ENCODE results near the gene LGALS13. TPM values are rescaled to one million over a fixed set of nuclear protein-coding genes. Genes with fewer than 3 reads are reported as not detected.
A peak's percentile ranks its signal among the peaks of the same experiment; 100 is the strongest.

LGALS13 gene
- not detected in 2 replicates for total RNA-seq

GRCh38 chr19:39602224-39602623 lies at the start of gene LGALS13:
Gene LGALS13 (plus strand): TSS chr19:39602524. CDS start chr19:39602569, 45 bp downstream.
- no peak for DNase-seq (ENCODE audit: low spot score)
- H3K9me3 Mint-ChIP-seq: peaks cover 12% of the 10 kb centered on the region
- H3K36me3 Mint-ChIP-seq (ENCODE audit: low read depth): no peaks in the 10 kb centered on the region
- intact Hi-C loops (cut with micrococcal nuclease): no loop called here
- H3K27ac Mint-ChIP-seq: no peak within 1 kb of the TSS
- H3K4me3 Mint-ChIP-seq: no peak within 1 kb of the TSS
- H3K27me3 Mint-ChIP-seq (ENCODE audit: insufficient read depth): peaks cover 5% of the 10 kb centered on the region
- no peaks in the 10 kb centered on the region for H3K4me1 Mint-ChIP-seq (ENCODE audit: low read depth)

- H3K27me3 Mint-ChIP-seq (ENCODE audit: insufficient read depth): no peaks in the 10 kb centered on the region
- H3K9me3 Mint-ChIP-seq: no peaks in the 10 kb centered on the region
- no peak for DNase-seq (ENCODE audit: low spot score)
- intact Hi-C loops (cut with micrococcal nuclease): loop anchor here (5.0 kb wide), 1 partner anchor 289 kb away; no protein-coding TSS in a partner anchor
- no peaks in the 10 kb centered on the region for H3K36me3 Mint-ChIP-seq (ENCODE audit: low read depth)
- H3K4me1 Mint-ChIP-seq (ENCODE audit: low read depth): peaks cover 24% of the 10 kb centered on the region
- H3K4me3 Mint-ChIP-seq: no peak overlapping the region
- no peak overlapping the region for H3K27ac Mint-ChIP-seq
Observed at GRCh38 chr19:39553082-39553652, 49.2 kb upstream of the LGALS13 start.

GRCh38 chr19:39554701-39555311 lies 47.5 kb upstream of the LGALS13 start:
- no peaks in the 10 kb centered on the region for H3K36me3 Mint-ChIP-seq (ENCODE audit: low read depth)
- no peak overlapping the region for H3K4me3 Mint-ChIP-seq
- peaks cover 37% of the 10 kb centered on the region for H3K4me1 Mint-ChIP-seq (ENCODE audit: low read depth)
- no peaks in the 10 kb centered on the region for H3K9me3 Mint-ChIP-seq
- intact Hi-C loops (cut with micrococcal nuclease): loop anchor here (5.0 kb wide), 1 partner anchor 287 kb away; no protein-coding TSS in a partner anchor
- DNase-seq (ENCODE audit: low spot score): no peak
- H3K27ac Mint-ChIP-seq: no peak overlapping the region
- no peaks in the 10 kb centered on the region for H3K27me3 Mint-ChIP-seq (ENCODE audit: insufficient read depth)

DNA sequence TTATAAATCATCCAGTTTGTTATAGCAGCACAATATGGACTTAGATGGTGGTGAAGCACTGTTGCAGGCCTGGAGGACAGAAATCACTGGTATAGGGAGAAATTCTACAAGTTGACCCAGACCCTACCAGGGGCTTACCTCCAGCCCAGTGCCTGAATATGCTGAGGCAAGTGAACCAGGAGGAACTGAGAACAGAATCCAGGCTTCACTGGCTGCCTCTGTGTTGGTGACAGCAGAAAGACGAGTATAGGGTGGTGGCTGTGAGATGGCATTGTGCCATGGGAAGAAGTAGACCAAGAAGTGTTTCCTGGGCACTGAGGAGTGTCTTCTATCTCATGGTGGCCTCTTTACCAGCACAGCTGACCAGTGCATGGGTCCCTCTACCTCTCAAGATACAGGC lies 46.4 kb upstream of the LGALS13 start:
- no peaks in the 10 kb centered on the region for H3K36me3 Mint-ChIP-seq (ENCODE audit: low read depth)
- no peaks in the 10 kb centered on the region for H3K9me3 Mint-ChIP-seq
- no peak for DNase-seq (ENCODE audit: low spot score)
- intact Hi-C loops (cut with micrococcal nuclease): no loop called here
- H3K4me1 Mint-ChIP-seq (ENCODE audit: low read depth): peaks cover 37% of the 10 kb centered on the region
- no peaks in the 10 kb centered on the region for H3K27me3 Mint-ChIP-seq (ENCODE audit: insufficient read depth)
- H3K27ac Mint-ChIP-seq: no peak overlapping the region
- no peak overlapping the region for H3K4me3 Mint-ChIP-seq

DNA sequence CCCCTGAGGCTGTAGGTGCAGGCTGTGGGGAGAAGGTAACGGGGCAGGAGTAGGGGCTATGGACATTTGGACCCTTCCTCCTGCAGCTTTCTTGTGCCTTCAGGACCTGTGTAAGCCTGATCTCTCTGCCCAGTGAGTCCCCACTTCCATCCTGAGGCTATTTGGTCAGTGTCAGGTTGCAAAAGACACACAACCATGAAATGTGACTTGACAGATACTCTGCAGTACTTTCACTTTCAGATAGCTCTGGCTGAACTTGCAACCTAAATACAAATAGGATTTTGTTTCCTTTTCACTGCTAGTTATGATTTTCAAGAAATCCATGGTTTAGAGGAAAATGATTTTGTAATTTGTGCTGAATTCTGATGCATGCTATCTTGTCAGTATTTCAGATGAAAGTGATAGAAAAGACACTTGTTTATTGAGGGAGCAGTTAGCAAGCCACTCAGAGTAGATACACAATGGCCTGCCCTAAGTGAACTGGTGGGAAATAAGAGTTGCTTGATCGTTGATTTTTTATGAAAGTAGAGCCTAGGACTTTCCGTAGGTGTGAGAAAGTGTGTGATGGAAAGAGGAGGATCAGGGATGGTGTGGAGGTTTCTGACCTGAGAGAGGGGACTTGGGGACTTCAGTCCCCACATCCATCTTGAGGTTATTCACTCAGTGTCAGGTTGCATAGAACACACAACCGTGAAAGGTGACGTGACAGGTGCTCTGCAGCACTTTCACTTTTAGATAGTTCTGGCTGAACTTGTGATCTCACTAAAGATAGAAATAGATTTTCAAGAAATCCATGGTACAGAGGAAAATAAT lies 44.3 kb upstream of the LGALS13 start:
- H3K9me3 Mint-ChIP-seq: no peaks in the 10 kb centered on the region
- intact Hi-C loops (cut with micrococcal nuclease): no loop called here
- H3K36me3 Mint-ChIP-seq (ENCODE audit: low read depth): no peaks in the 10 kb centered on the region
- H3K4me1 Mint-ChIP-seq (ENCODE audit: low read depth): peaks cover 26% of the 10 kb centered on the region
- peak overlapping the region; percentile 41 for H3K4me3 Mint-ChIP-seq
- no peak for DNase-seq (ENCODE audit: low spot score)
- no peaks in the 10 kb centered on the region for H3K27me3 Mint-ChIP-seq (ENCODE audit: insufficient read depth)
- H3K27ac Mint-ChIP-seq: peak overlapping the region; percentile 35

DNA sequence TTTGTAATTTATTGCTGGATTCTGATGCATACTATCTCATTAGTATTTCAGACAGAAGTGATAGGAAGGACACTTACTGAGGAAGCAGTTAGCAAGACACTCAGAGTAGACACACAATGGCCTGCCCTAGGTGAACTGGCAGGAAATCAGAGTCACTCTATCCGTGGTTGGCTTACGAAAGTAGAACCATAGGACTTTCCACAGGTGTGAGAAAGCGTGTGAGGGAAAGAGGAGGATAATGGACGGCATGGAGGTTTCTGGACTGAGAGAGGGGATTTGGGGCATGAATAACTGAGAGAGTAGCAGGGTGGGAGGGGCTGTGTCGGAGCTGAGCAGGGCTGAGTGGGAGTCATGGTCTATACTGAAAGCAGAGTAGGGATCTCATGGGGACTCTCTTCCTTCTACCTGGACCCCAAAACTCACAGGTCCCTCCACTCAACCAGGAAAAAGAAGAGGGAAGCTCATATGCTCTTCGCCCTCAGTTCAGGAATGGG lies 43.7 kb upstream of the LGALS13 start:
- no peaks in the 10 kb centered on the region for H3K9me3 Mint-ChIP-seq
- H3K36me3 Mint-ChIP-seq (ENCODE audit: low read depth): no peaks in the 10 kb centered on the region
- H3K4me3 Mint-ChIP-seq: peak overlapping the region; percentile 41
- H3K27ac Mint-ChIP-seq: peak overlapping the region; percentile 66
- no peak for DNase-seq (ENCODE audit: low spot score)
- H3K27me3 Mint-ChIP-seq (ENCODE audit: insufficient read depth): no peaks in the 10 kb centered on the region
- intact Hi-C loops (cut with micrococcal nuclease): no loop called here
- peaks cover 26% of the 10 kb centered on the region for H3K4me1 Mint-ChIP-seq (ENCODE audit: low read depth)

GRCh38 chr19:39563408-39563807 lies 38.9 kb upstream of the LGALS13 start:
- peaks cover 11% of the 10 kb centered on the region for H3K4me1 Mint-ChIP-seq (ENCODE audit: low read depth)
- intact Hi-C loops (cut with micrococcal nuclease): no loop called here
- H3K4me3 Mint-ChIP-seq: no peak overlapping the region
- H3K27ac Mint-ChIP-seq: no peak overlapping the region
- no peak for DNase-seq (ENCODE audit: low spot score)
- H3K9me3 Mint-ChIP-seq: no peaks in the 10 kb centered on the region
- no peaks in the 10 kb centered on the region for H3K27me3 Mint-ChIP-seq (ENCODE audit: insufficient read depth)
- no peaks in the 10 kb centered on the region for H3K36me3 Mint-ChIP-seq (ENCODE audit: low read depth)

DNA sequence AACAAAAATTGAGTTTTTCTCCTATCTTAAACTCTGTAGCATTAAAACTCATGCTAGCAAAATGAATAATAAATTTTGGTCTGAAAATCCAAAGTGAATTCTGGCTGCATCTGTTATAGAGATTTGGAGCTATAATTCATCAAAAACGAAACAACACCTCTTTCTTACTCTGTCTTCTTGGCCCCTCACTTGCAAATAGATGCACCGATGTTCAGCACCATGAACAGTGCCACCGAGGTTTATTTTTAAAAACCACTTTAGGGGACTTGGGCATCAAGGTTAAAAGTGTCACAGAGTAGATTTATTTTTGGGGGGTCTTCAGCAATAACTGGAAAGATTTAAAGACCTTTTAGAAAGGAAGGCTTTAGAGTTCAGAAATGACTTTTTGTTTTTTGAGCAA lies 36.3 kb upstream of the LGALS13 start:
- intact Hi-C loops (cut with micrococcal nuclease): no loop called here
- peaks cover 2% of the 10 kb centered on the region for H3K27me3 Mint-ChIP-seq (ENCODE audit: insufficient read depth)
- no peak for DNase-seq (ENCODE audit: low spot score)
- no peak overlapping the region for H3K4me3 Mint-ChIP-seq
- H3K27ac Mint-ChIP-seq: no peak overlapping the region
- no peaks in the 10 kb centered on the region for H3K9me3 Mint-ChIP-seq
- H3K36me3 Mint-ChIP-seq (ENCODE audit: low read depth): no peaks in the 10 kb centered on the region
- H3K4me1 Mint-ChIP-seq (ENCODE audit: low read depth): peaks cover 6% of the 10 kb centered on the region

DNA sequence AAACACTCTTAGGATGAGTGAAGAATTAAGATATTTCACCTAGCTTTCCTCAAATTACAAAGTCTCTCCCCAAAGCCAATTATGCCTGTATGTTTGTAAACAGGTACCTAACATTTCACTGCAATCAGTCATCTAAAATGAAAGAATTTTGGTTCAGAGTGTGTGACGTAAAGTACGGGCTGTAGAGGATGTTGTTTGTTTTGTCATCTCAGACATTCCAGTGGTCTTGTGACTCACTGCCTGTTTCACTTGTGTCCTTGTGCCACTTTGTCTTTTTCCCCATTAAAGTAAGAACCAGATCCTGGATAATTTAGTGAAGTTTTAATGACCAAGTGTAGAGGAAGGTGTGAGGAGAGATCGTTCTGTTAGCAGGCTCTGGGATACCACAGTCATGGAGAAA lies 33.7 kb upstream of the LGALS13 start:
- DNase-seq (ENCODE audit: low spot score): no peak
- H3K27me3 Mint-ChIP-seq (ENCODE audit: insufficient read depth): peaks cover 7% of the 10 kb centered on the region
- no peaks in the 10 kb centered on the region for H3K36me3 Mint-ChIP-seq (ENCODE audit: low read depth)
- no peak overlapping the region for H3K4me3 Mint-ChIP-seq
- H3K9me3 Mint-ChIP-seq: peaks cover 7% of the 10 kb centered on the region
- intact Hi-C loops (cut with micrococcal nuclease): no loop called here
- peak overlapping the region; percentile 22 for H3K27ac Mint-ChIP-seq
- H3K4me1 Mint-ChIP-seq (ENCODE audit: low read depth): peaks cover 6% of the 10 kb centered on the region

- H3K4me1 Mint-ChIP-seq (ENCODE audit: low read depth): no peaks in the 10 kb centered on the region
- H3K27me3 Mint-ChIP-seq (ENCODE audit: insufficient read depth): peaks cover 10% of the 10 kb centered on the region
- intact Hi-C loops (cut with micrococcal nuclease): no loop called here
- H3K9me3 Mint-ChIP-seq: peaks cover 27% of the 10 kb centered on the region
- H3K4me3 Mint-ChIP-seq: no peak overlapping the region
- H3K27ac Mint-ChIP-seq: no peak overlapping the region
- H3K36me3 Mint-ChIP-seq (ENCODE audit: low read depth): peaks cover 2% of the 10 kb centered on the region
- no peak for DNase-seq (ENCODE audit: low spot score)
Observed at GRCh38 chr19:39582442-39582841, 19.9 kb upstream of the LGALS13 start.

- peaks cover 8% of the 10 kb centered on the region for H3K27me3 Mint-ChIP-seq (ENCODE audit: insufficient read depth)
Observed at GRCh38 chr19:39582891-39583625, 19.3 kb upstream of the LGALS13 start.

GRCh38 chr19:39587496-39587895 lies 14.8 kb upstream of the LGALS13 start:
- H3K27me3 Mint-ChIP-seq (ENCODE audit: insufficient read depth): peaks cover 4% of the 10 kb centered on the region
- H3K4me1 Mint-ChIP-seq (ENCODE audit: low read depth): no peaks in the 10 kb centered on the region
- H3K36me3 Mint-ChIP-seq (ENCODE audit: low read depth): no peaks in the 10 kb centered on the region
- H3K4me3 Mint-ChIP-seq: no peak overlapping the region
- peaks cover 16% of the 10 kb centered on the region for H3K9me3 Mint-ChIP-seq
- H3K27ac Mint-ChIP-seq: no peak overlapping the region
- DNase-seq (ENCODE audit: low spot score): no peak
- intact Hi-C loops (cut with micrococcal nuclease): no loop called here

More at GRCh38 chr19:39582891-39583625, 19.3 kb upstream of the LGALS13 start:
- peaks cover 25% of the 10 kb centered on the region for H3K9me3 Mint-ChIP-seq
- intact Hi-C loops (cut with micrococcal nuclease): loop anchor here (1.0 kb wide), 2 partner anchors 93 to 153 kb away; no protein-coding TSS in a partner anchor
- H3K27ac Mint-ChIP-seq: no peak overlapping the region
- H3K4me1 Mint-ChIP-seq (ENCODE audit: low read depth): no peaks in the 10 kb centered on the region
- DNase-seq (ENCODE audit: low spot score): no peak
- H3K36me3 Mint-ChIP-seq (ENCODE audit: low read depth): peaks cover 2% of the 10 kb centered on the region
- H3K4me3 Mint-ChIP-seq: no peak overlapping the region
